H1 (cell line): ENCODE measurements around the gene VPS18. TPM values are rescaled to one million over a fixed set of nuclear protein-coding genes. Genes with fewer than 3 reads are reported as not detected.

Source experiments
- polyA plus RNA-seq, 7 experiments: library from polyadenylated mRNA; depleted of rRNA in 3 of 7; stranded (reverse) in 5 of 7; unstranded in 2 of 7; fragments of >200 nt in 5 of 7; fragments of 200-250 nt in 2 of 7; gene quantifications; 1 replicate in 5 of 7; 2 replicates in 1 of 7; 4 replicates in 1 of 7; pipeline versions ENCODE4 v1.2.1 to v1.2.3, GENCODE V29; 2011 to 2013; ENCODE audit warnings: missing spikeins in 2 of 7, mixed read lengths in 2 of 7
- total RNA-seq: library from RNA; stranded (reverse); fragmentation: NEBNext Ultra II Directional; extraction: Animal tissue kit (Norgen Biotek cat#: 25700); gene quantifications from 2 replicates; pipeline ENCODE4 v1.2.1, GENCODE V29; 2021
- TF ChIP-seq, protein P1 (sequence below): fragments of 300-600 bp; sonication (generic); IDR thresholded peaks from 2 replicates; pipeline ENCODE4 v1.7.1; 2012; ENCODE audit warnings: low read length, moderate library complexity, mild to moderate bottlenecking, inconsistent platforms; ENCODE audit not compliant: insufficient replicate concordance

VPS18 gene
- total and polyA plus RNA-seq, 2 of the 8 experiments (the other 6 are each of a cell fraction or from before 2014, with no cell fraction given), result 28.9 to 32.7 TPM

DNA sequence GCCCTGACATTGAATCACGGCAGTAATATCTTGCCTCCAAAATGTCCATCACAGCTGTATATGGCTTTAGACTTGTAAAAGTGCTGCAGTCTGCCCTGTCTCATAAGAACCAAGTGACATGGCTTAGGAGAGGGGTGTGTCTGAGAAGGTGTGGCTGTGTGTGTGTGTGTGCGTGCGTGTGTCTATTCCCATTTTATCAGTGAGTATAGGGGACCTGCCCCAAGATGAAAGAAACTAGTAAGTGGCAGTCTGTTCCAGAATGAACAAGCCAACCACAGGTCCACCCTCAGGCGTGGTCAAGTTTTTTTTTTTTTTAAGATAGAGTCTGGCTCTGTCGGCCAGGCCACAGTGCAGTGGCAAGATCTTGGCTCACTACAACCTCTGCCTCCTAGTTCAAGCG, 14.6 kb upstream of the VPS18 start (continued):
- TF ChIP-seq, protein P1, sequence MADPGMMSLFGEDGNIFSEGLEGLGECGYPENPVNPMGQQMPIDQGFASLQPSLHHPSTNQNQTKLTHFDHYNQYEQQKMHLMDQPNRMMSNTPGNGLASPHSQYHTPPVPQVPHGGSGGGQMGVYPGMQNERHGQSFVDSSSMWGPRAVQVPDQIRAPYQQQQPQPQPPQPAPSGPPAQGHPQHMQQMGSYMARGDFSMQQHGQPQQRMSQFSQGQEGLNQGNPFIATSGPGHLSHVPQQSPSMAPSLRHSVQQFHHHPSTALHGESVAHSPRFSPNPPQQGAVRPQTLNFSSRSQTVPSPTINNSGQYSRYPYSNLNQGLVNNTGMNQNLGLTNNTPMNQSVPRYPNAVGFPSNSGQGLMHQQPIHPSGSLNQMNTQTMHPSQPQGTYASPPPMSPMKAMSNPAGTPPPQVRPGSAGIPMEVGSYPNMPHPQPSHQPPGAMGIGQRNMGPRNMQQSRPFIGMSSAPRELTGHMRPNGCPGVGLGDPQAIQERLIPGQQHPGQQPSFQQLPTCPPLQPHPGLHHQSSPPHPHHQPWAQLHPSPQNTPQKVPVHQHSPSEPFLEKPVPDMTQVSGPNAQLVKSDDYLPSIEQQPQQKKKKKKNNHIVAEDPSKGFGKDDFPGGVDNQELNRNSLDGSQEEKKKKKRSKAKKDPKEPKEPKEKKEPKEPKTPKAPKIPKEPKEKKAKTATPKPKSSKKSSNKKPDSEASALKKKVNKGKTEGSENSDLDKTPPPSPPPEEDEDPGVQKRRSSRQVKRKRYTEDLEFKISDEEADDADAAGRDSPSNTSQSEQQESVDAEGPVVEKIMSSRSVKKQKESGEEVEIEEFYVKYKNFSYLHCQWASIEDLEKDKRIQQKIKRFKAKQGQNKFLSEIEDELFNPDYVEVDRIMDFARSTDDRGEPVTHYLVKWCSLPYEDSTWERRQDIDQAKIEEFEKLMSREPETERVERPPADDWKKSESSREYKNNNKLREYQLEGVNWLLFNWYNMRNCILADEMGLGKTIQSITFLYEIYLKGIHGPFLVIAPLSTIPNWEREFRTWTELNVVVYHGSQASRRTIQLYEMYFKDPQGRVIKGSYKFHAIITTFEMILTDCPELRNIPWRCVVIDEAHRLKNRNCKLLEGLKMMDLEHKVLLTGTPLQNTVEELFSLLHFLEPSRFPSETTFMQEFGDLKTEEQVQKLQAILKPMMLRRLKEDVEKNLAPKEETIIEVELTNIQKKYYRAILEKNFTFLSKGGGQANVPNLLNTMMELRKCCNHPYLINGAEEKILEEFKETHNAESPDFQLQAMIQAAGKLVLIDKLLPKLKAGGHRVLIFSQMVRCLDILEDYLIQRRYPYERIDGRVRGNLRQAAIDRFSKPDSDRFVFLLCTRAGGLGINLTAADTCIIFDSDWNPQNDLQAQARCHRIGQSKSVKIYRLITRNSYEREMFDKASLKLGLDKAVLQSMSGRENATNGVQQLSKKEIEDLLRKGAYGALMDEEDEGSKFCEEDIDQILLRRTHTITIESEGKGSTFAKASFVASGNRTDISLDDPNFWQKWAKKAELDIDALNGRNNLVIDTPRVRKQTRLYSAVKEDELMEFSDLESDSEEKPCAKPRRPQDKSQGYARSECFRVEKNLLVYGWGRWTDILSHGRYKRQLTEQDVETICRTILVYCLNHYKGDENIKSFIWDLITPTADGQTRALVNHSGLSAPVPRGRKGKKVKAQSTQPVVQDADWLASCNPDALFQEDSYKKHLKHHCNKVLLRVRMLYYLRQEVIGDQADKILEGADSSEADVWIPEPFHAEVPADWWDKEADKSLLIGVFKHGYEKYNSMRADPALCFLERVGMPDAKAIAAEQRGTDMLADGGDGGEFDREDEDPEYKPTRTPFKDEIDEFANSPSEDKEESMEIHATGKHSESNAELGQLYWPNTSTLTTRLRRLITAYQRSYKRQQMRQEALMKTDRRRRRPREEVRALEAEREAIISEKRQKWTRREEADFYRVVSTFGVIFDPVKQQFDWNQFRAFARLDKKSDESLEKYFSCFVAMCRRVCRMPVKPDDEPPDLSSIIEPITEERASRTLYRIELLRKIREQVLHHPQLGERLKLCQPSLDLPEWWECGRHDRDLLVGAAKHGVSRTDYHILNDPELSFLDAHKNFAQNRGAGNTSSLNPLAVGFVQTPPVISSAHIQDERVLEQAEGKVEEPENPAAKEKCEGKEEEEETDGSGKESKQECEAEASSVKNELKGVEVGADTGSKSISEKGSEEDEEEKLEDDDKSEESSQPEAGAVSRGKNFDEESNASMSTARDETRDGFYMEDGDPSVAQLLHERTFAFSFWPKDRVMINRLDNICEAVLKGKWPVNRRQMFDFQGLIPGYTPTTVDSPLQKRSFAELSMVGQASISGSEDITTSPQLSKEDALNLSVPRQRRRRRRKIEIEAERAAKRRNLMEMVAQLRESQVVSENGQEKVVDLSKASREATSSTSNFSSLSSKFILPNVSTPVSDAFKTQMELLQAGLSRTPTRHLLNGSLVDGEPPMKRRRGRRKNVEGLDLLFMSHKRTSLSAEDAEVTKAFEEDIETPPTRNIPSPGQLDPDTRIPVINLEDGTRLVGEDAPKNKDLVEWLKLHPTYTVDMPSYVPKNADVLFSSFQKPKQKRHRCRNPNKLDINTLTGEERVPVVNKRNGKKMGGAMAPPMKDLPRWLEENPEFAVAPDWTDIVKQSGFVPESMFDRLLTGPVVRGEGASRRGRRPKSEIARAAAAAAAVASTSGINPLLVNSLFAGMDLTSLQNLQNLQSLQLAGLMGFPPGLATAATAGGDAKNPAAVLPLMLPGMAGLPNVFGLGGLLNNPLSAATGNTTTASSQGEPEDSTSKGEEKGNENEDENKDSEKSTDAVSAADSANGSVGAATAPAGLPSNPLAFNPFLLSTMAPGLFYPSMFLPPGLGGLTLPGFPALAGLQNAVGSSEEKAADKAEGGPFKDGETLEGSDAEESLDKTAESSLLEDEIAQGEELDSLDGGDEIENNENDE, result no peak
